HG03521 (cell line): ENCODE results near the gene PTPRK.

Experiments used
- ATAC-seq: cut with Tn5 transposase; IDR thresholded peaks from one replicate; pipeline ENCODE4 v1.9.1; 2021; ENCODE audit warnings: mild to moderate bottlenecking, moderate library complexity; ENCODE audit not compliant: unreplicated experiment

PTPRK gene

GRCh38 chr6:128156321-128157111 lies 363.9 kb downstream of the PTPRK start:
- ATAC-seq, result no peak

GRCh38 chr6:128155826-128156225 lies 364.6 kb downstream of the PTPRK start:
- no peak for ATAC-seq

GRCh38 chr6:128152551-128152950 lies 367.8 kb downstream of the PTPRK start:
- ATAC-seq, result no peak

GRCh38 chr6:128150376-128150775 lies 370.0 kb downstream of the PTPRK start:
- no peak for ATAC-seq

- no peak for ATAC-seq
Observed at GRCh38 chr6:128149796-128150195, 370.6 kb downstream of the PTPRK start.

GRCh38 chr6:128144320-128144719 lies 376.1 kb downstream of the PTPRK start:
- ATAC-seq, result no peak

GRCh38 chr6:128141932-128142331 lies 378.5 kb downstream of the PTPRK start:
- no peak for ATAC-seq

- ATAC-seq, result no peak
Observed at GRCh38 chr6:128139519-128139918, 380.9 kb downstream of the PTPRK start.

- no peak for ATAC-seq
Observed at GRCh38 chr6:128138694-128139093, 381.7 kb downstream of the PTPRK start.

- ATAC-seq, result no peak
Observed at GRCh38 chr6:128135325-128135724, 385.1 kb downstream of the PTPRK start.

GRCh38 chr6:128131566-128131965 lies 388.8 kb downstream of the PTPRK start:
- ATAC-seq, result no peak

GRCh38 chr6:128131036-128131435 lies 389.4 kb downstream of the PTPRK start:
- ATAC-seq, result no peak

GRCh38 chr6:128129679-128130078 lies 390.7 kb downstream of the PTPRK start:
- ATAC-seq, result no peak

GRCh38 chr6:128127650-128128049 lies 392.7 kb downstream of the PTPRK start:
- ATAC-seq, result no peak

GRCh38 chr6:128124713-128125112 lies 395.7 kb downstream of the PTPRK start:
- no peak for ATAC-seq

- ATAC-seq, result no peak
Observed at GRCh38 chr6:128121610-128122009, 398.8 kb downstream of the PTPRK start.

- ATAC-seq, result no peak
Observed at GRCh38 chr6:128121190-128121589, 399.2 kb downstream of the PTPRK start.

- ATAC-seq, result no peak
Observed at GRCh38 chr6:128118401-128118800, 402.0 kb downstream of the PTPRK start.

- no peak for ATAC-seq
Observed at GRCh38 chr6:128117916-128118315, 402.5 kb downstream of the PTPRK start.

GRCh38 chr6:128114164-128114563 lies 406.2 kb downstream of the PTPRK start:
- ATAC-seq, result no peak

GRCh38 chr6:128112494-128112893 lies 407.9 kb downstream of the PTPRK start:
- ATAC-seq, result peak; percentile 53

- ATAC-seq, result no peak
Observed at GRCh38 chr6:128111096-128111495, 409.3 kb downstream of the PTPRK start.

GRCh38 chr6:128107682-128108081 lies 412.7 kb downstream of the PTPRK start:
- ATAC-seq, result no peak
